GM23338 (cell line): ENCODE measurements around the gene OR6C2. TPM values are rescaled to one million over a fixed set of nuclear protein-coding genes. Genes with fewer than 3 reads are reported as not detected.
"Not testable (repeated sequence)": the region's sequence is repeated elsewhere in the genome, so short reads cannot be mapped to it uniquely, and the experiment has no call there.

Experiments used
- ATAC-seq: fragments of 200-7000 bp; cut with Tn5 transposase; 3 replicates; pipeline ENCODE4 v1.9.1; 2020
- DNase-seq: peaks from one replicate; pipeline ENCODE4 v3.0.0-alpha.2; 2015; ENCODE audit warnings: low spot score
- H2AFZ ChIP-seq: fragments of 200-600 bp; sonication (generic); 2 replicates; pipeline ENCODE4 v1.8.0; 2016; ENCODE audit warnings: antibody characterized with exemption, mild to moderate bottlenecking, moderate library complexity
- H3F3A ChIP-seq: fragments of 200-600 bp; sonication (generic); replicated peaks from 2 replicates; pipeline ENCODE4 v1.8.0; 2017; ENCODE audit warnings: antibody characterized with exemption, mixed run types, low read depth
- H3K27ac ChIP-seq: fragments of 200-600 bp; sonication (generic); 2 replicates; pipeline ENCODE4 v1.6.1; 2016; ENCODE audit warnings: low read depth
- H3K27me3 ChIP-seq: fragments of 200-600 bp; sonication (generic); 2 replicates; pipeline ENCODE4 v1.8.0; 2016; ENCODE audit warnings: mild to moderate bottlenecking, mixed run types, moderate library complexity; ENCODE audit not compliant: insufficient read depth
- H3K36me3 ChIP-seq: fragments of 200-600 bp; sonication (generic); 2 replicates; pipeline ENCODE4 v1.8.0; 2016; ENCODE audit warnings: mild to moderate bottlenecking; ENCODE audit not compliant: insufficient read depth
- H3K4me1 ChIP-seq: fragments of 200-600 bp; sonication (generic); 2 replicates; pipeline ENCODE4 v1.8.0; 2016; ENCODE audit warnings: mild to moderate bottlenecking, moderate library complexity; ENCODE audit not compliant: insufficient read depth
- H3K4me2 ChIP-seq: fragments of 200-600 bp; sonication (generic); 2 replicates; pipeline ENCODE4 v1.7.1; 2017; ENCODE audit warnings: mixed run types
- H3K4me3 ChIP-seq: fragments of 200-600 bp; sonication (generic); 2 replicates; pipeline ENCODE4 v1.6.1; 2016; ENCODE audit warnings: mixed run types
- H3K79me2 ChIP-seq: fragments of 200-600 bp; sonication (generic); replicated peaks from 2 replicates; pipeline ENCODE4 v1.8.0; 2017; ENCODE audit warnings: mild to moderate bottlenecking; ENCODE audit not compliant: insufficient read depth
- H3K9me2 ChIP-seq: fragments of 200-600 bp; sonication (generic); 2 replicates; pipeline ENCODE4 v1.8.0; 2017; ENCODE audit not compliant: insufficient read depth
- H4K20me1 ChIP-seq: fragments of 200-600 bp; sonication (generic); replicated peaks from 2 replicates; pipeline ENCODE4 v1.8.0; 2017; ENCODE audit warnings: mild to moderate bottlenecking; ENCODE audit not compliant: insufficient read depth
- H3K27ac Mint-ChIP-seq: 2 replicates; pipeline ENCODE4 v1.8.0; 2020; ENCODE audit warnings: inconsistent platforms, mild to moderate bottlenecking, moderate library complexity, mixed read lengths
- H3K27me3 Mint-ChIP-seq: 3 replicates; pipeline ENCODE4 v1.8.0; 2022; ENCODE audit warnings: low read depth, mild to moderate bottlenecking, moderate library complexity, mixed read lengths, inconsistent platforms; ENCODE audit not compliant: insufficient read depth, poor library complexity
- H3K36me3 Mint-ChIP-seq: 3 replicates; pipeline ENCODE4 v1.8.0; 2021; ENCODE audit warnings: low read depth, mild to moderate bottlenecking, inconsistent platforms, moderate library complexity, mixed read lengths
- H3K4me1 Mint-ChIP-seq: 3 replicates; pipeline ENCODE4 v1.8.0; 2020; ENCODE audit warnings: mild to moderate bottlenecking, inconsistent platforms, mixed read lengths
- H3K4me3 Mint-ChIP-seq: 3 replicates; pipeline ENCODE4 v1.8.0; 2021; ENCODE audit warnings: moderate library complexity, mild to moderate bottlenecking, inconsistent platforms, mixed read lengths
- H3K9me3 Mint-ChIP-seq: 3 replicates; pipeline ENCODE4 v1.8.0; 2020; ENCODE audit warnings: moderate library complexity, mild to moderate bottlenecking, inconsistent platforms, mixed read lengths
- CTCF ChIP-seq, 2 experiments: fragments of 200-600 bp in 1 of 2; sonication (generic) in 1 of 2; conservative IDR thresholded peaks; 2 replicates each; pipeline versions ENCODE4 v1.5.1 to v1.6.1; 2016 to 2017; ENCODE audit warnings: antibody characterized with exemption in 2 of 2, low read depth in 2 of 2, mild to moderate bottlenecking in 2 of 2, moderate library complexity in 1 of 2
- ETS1 ChIP-seq: IDR thresholded peaks from 2 replicates; pipeline ENCODE4 v1.6.1; 2016; ENCODE audit warnings: antibody characterized with exemption
- EZH2 ChIP-seq: fragments of 200-600 bp; sonication (generic); IDR thresholded peaks from one replicate; pipeline ENCODE4 v1.8.0; 2017; ENCODE audit warnings: antibody characterized with exemption, mild to moderate bottlenecking, low read depth; ENCODE audit not compliant: unreplicated experiment
- NANOG ChIP-seq: IDR thresholded peaks from 2 replicates; pipeline ENCODE4 v1.6.1; 2016; ENCODE audit warnings: antibody characterized with exemption, borderline replicate concordance
- POLR2AphosphoS5 ChIP-seq: IDR thresholded peaks from 2 replicates; pipeline ENCODE4 v1.6.1; 2016; ENCODE audit warnings: antibody characterized with exemption, low read depth
- STAT1 ChIP-seq: IDR thresholded peaks from one replicate; pipeline ENCODE4 v1.6.1; 2016; ENCODE audit warnings: antibody characterized with exemption; ENCODE audit not compliant: unreplicated experiment
- ZNF114 ChIP-seq: fragments of 250-450 bp; sonication (Bioruptor Pico); IDR thresholded peaks from 2 replicates; pipeline ENCODE4 v1.5.0; 2020; ENCODE audit warnings: mild to moderate bottlenecking, moderate library complexity
- ZNF331 ChIP-seq: fragments of 250-450 bp; sonication (Bioruptor Pico); IDR thresholded peaks from 2 replicates; pipeline ENCODE4 v1.5.0; 2020; ENCODE audit warnings: low read depth, mild to moderate bottlenecking, moderate library complexity
- polyA plus RNA-seq: library from polyadenylated mRNA; unstranded; fragments of >200 nt; fragmentation: Nextera tagmentation; extraction: Ambion mirVana; gene quantifications from 2 replicates; pipeline ENCODE4 v1.2.1, GENCODE V29; 2016
- total RNA-seq: library from RNA; depleted of rRNA; stranded (reverse); fragments of >200 nt; shearing (Covaris generic); gene quantifications from 2 replicates; pipeline ENCODE4 v1.2.3, GENCODE V29; 2014
- TF ChIP-seq, protein P1 (sequence below): IDR thresholded peaks from one replicate; pipeline ENCODE4 v1.6.1; 2018; ENCODE audit warnings: antibody characterized with exemption; ENCODE audit not compliant: unreplicated experiment
- TF ChIP-seq, protein P2 (sequence below): fragments of 250-450 bp; sonication (Bioruptor Pico); IDR thresholded peaks from 2 replicates; pipeline ENCODE4 v1.5.0; 2020; ENCODE audit warnings: mild to moderate bottlenecking, moderate library complexity

OR6C2 gene
- total and polyA plus RNA-seq, 2 experiments from 2014 or later: not detected

DNA sequence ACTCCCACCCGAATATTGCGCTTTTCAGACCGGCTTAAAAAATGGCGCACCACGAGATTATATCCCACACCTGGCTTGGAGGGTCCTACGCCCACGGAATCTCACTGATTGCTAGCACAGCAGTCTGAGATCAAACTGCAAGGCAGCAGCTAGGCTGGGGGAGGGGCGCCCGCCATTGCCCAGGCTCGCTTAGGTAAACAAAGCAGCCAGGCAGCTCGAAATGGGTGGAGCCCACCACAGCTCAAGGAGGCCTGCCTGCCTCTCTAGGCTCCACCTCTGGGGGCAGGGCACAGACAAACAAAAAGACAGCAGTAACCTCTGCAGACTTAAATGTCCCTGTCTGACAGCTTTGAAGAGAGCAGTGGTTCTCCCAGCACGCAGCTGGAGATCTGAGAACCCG, 40.4 kb downstream of the OR6C2 start:
- Mint-ChIP-seq H3K4me1 (peaks cover 12% of the 10 kb centered on the region), H3K4me3 (peak overlapping the region; percentile 58; the same call in 1 of the 3 replicates), H3K27ac (peak overlapping the region; percentile 82; the same call in 1 of the 2 replicates)
- H3K4me1 ChIP-seq, H3K36me3 Mint-ChIP-seq, H2AFZ ChIP-seq, H3F3A ChIP-seq, H3K9me2 ChIP-seq, H3K27me3 ChIP-seq, H4K20me1 ChIP-seq, H3K4me2 ChIP-seq, ATAC-seq, H3K79me2 ChIP-seq, DNase-seq, H3K27me3 Mint-ChIP-seq, H3K9me3 Mint-ChIP-seq, H3K4me3 ChIP-seq, H3K36me3 ChIP-seq, H3K27ac ChIP-seq: not testable (repeated sequence)

DNA sequence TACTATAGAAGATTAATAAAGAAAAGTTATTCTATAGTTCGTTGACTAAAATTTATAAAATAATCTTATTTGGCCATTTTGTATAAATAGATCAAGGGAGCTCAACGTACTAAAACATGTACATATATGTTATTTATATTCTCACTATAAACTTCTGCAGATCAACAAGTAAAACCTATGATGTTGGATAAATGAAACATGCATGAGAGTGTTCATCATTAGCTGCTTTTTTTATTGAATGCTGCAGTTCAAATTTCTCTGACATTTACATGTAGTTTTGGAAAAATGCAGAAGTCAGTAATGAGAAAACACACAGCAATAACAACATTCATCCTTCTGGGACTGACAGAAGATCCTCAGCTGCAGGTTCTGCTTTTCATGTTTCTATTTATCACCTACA, 48.2 kb downstream of the OR6C2 start, which contains the start of gene OR6C68:
TSS of gene OR6C68 (plus strand) at position 301 of the 400 bp plus-strand sequence. CDS start at position 301, 0 bp downstream.
- no peak within 1 kb of the TSS for H3K4me3 ChIP-seq
- H3K4me2 ChIP-seq: no peak within 1 kb of the TSS
- H3K36me3 ChIP-seq: no peaks in the 10 kb centered on the region
- Mint-ChIP-seq H3K4me3 (no peak within 1 kb of the TSS), H3K27me3 (no peaks in the 10 kb centered on the region), H3K4me1 (no peaks in the 10 kb centered on the region), H3K9me3 (no peaks in the 10 kb centered on the region; the same call in 2 of the 3 replicates), H3K27ac (no peak within 1 kb of the TSS), H3K36me3 (no peaks in the 10 kb centered on the region)
- H2AFZ ChIP-seq: no peak within 1 kb of the TSS
- H3K9me2 ChIP-seq: peaks cover 5% of the 10 kb centered on the region; the same call in 1 of the 2 replicates
- ATAC-seq (no peak), DNase-seq (no peak)
- H3F3A ChIP-seq: no peaks in the 10 kb centered on the region
- H4K20me1 ChIP-seq: no peaks in the 10 kb centered on the region
- H3K27ac ChIP-seq: no peak within 1 kb of the TSS
- no peaks in the 10 kb centered on the region for H3K79me2 ChIP-seq
- H3K27me3 ChIP-seq: no peaks in the 10 kb centered on the region
- no peaks in the 10 kb centered on the region for H3K4me1 ChIP-seq
- TF ChIP-seq, protein P1, sequence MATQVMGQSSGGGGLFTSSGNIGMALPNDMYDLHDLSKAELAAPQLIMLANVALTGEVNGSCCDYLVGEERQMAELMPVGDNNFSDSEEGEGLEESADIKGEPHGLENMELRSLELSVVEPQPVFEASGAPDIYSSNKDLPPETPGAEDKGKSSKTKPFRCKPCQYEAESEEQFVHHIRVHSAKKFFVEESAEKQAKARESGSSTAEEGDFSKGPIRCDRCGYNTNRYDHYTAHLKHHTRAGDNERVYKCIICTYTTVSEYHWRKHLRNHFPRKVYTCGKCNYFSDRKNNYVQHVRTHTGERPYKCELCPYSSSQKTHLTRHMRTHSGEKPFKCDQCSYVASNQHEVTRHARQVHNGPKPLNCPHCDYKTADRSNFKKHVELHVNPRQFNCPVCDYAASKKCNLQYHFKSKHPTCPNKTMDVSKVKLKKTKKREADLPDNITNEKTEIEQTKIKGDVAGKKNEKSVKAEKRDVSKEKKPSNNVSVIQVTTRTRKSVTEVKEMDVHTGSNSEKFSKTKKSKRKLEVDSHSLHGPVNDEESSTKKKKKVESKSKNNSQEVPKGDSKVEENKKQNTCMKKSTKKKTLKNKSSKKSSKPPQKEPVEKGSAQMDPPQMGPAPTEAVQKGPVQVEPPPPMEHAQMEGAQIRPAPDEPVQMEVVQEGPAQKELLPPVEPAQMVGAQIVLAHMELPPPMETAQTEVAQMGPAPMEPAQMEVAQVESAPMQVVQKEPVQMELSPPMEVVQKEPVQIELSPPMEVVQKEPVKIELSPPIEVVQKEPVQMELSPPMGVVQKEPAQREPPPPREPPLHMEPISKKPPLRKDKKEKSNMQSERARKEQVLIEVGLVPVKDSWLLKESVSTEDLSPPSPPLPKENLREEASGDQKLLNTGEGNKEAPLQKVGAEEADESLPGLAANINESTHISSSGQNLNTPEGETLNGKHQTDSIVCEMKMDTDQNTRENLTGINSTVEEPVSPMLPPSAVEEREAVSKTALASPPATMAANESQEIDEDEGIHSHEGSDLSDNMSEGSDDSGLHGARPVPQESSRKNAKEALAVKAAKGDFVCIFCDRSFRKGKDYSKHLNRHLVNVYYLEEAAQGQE: no peak
- TF ChIP-seq POLR2AphosphoS5 (no peak), NANOG (no peak), CTCF (conservative IDR thresholded peaks at IDR 0.05; ENCODE audit: low read depth in 2 of 2) (no peak), EZH2 (no peak), ZNF331 (CRISPR knock-in tag) (no peak), ZNF114 (CRISPR knock-in tag) (no peak), STAT1 (no peak), ETS1 (no peak)
- TF ChIP-seq, protein P2, sequence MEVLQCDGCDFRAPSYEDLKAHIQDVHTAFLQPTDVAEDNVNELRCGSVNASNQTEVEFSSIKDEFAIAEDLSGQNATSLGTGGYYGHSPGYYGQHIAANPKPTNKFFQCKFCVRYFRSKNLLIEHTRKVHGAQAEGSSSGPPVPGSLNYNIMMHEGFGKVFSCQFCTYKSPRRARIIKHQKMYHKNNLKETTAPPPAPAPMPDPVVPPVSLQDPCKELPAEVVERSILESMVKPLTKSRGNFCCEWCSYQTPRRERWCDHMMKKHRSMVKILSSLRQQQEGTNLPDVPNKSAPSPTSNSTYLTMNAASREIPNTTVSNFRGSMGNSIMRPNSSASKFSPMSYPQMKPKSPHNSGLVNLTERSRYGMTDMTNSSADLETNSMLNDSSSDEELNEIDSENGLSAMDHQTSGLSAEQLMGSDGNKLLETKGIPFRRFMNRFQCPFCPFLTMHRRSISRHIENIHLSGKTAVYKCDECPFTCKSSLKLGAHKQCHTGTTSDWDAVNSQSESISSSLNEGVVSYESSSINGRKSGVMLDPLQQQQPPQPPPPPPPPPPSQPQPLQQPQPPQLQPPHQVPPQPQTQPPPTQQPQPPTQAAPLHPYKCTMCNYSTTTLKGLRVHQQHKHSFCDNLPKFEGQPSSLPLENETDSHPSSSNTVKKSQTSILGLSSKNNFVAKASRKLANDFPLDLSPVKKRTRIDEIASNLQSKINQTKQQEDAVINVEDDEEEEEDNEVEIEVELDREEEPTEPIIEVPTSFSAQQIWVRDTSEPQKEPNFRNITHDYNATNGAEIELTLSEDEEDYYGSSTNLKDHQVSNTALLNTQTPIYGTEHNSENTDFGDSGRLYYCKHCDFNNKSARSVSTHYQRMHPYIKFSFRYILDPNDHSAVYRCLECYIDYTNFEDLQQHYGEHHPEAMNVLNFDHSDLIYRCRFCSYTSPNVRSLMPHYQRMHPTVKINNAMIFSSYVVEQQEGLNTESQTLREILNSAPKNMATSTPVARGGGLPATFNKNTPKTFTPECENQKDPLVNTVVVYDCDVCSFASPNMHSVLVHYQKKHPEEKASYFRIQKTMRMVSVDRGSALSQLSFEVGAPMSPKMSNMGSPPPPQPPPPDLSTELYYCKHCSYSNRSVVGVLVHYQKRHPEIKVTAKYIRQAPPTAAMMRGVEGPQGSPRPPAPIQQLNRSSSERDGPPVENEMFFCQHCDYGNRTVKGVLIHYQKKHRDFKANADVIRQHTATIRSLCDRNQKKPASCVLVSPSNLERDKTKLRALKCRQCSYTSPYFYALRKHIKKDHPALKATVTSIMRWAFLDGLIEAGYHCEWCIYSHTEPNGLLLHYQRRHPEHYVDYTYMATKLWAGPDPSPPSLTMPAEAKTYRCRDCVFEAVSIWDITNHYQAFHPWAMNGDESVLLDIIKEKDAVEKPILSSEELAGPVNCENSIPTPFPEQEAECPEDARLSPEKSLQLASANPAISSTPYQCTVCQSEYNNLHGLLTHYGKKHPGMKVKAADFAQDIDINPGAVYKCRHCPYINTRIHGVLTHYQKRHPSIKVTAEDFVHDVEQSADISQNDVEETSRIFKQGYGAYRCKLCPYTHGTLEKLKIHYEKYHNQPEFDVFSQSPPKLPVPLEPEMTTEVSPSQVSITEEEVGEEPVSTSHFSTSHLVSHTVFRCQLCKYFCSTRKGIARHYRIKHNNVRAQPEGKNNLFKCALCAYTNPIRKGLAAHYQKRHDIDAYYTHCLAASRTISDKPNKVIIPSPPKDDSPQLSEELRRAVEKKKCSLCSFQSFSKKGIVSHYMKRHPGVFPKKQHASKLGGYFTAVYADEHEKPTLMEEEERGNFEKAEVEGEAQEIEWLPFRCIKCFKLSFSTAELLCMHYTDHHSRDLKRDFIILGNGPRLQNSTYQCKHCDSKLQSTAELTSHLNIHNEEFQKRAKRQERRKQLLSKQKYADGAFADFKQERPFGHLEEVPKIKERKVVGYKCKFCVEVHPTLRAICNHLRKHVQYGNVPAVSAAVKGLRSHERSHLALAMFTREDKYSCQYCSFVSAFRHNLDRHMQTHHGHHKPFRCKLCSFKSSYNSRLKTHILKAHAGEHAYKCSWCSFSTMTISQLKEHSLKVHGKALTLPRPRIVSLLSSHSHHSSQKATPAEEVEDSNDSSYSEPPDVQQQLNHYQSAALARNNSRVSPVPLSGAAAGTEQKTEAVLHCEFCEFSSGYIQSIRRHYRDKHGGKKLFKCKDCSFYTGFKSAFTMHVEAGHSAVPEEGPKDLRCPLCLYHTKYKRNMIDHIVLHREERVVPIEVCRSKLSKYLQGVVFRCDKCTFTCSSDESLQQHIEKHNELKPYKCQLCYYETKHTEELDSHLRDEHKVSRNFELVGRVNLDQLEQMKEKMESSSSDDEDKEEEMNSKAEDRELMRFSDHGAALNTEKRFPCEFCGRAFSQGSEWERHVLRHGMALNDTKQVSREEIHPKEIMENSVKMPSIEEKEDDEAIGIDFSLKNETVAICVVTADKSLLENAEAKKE (CRISPR knock-in tag): no peak
